Measurements from ENCODE around the gene EIF2B5. TPM values are rescaled to one million over a fixed set of nuclear protein-coding genes. Genes with fewer than 3 reads are reported as not detected.
"Not testable (repeated sequence)": the region's sequence is repeated elsewhere in the genome, so short reads cannot be mapped to it uniquely, and the experiment has no call there.

EIF2B5 gene
- total RNA-seq, 1 donor from 2014 or later, result 48.6 TPM

GRCh38 chr3:184145751-184146270 is 10.7 kb downstream of the EIF2B5 start:
- no peak for DNase-seq (ENCODE audit: low spot score)

DNA sequence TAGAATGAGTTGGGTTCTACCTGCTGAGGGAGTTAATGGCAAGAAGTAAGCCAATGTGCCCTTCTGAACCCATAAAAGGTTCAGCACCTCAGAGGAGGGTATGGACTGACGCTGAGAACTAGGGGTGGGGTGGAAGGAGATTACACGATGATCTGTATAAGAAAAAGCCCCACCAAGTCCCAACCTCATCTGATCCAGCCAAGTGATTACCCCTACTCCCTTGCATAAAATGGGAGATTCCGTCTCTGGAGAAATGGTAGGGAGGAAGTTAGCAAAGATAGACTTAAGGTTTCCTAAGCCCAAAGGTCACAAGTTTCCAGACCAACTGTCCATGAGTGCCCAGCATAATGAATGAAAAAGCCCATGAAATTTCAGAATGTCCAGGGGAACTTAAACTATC is 12.9 kb downstream of the EIF2B5 start:
- no peak for DNase-seq (ENCODE audit: low spot score)

DNA sequence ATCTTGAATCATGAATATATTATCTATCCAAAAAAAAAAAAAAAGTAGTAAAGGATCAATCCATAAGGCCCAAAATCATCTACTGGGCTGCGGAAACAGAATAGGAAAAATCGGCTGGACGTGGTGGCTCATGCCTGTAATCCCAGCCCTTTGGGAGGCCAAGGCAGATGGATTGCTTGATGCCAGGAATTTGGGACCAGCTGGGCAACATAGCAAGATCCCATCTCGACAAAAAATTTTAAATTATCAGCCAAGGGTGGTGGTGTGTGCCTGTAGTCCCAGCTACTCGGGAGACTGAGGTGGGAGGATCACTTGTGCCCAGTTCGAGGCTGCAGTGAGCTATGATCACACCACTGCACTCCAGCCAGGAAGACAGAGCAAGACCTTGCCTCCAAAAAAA is 14.0 kb downstream of the EIF2B5 start:
- no peak for DNase-seq (ENCODE audit: low spot score)

GRCh38 chr3:184149770-184150169 is 14.6 kb downstream of the EIF2B5 start:
- not testable (repeated sequence) for DNase-seq (ENCODE audit: low spot score)

DNA sequence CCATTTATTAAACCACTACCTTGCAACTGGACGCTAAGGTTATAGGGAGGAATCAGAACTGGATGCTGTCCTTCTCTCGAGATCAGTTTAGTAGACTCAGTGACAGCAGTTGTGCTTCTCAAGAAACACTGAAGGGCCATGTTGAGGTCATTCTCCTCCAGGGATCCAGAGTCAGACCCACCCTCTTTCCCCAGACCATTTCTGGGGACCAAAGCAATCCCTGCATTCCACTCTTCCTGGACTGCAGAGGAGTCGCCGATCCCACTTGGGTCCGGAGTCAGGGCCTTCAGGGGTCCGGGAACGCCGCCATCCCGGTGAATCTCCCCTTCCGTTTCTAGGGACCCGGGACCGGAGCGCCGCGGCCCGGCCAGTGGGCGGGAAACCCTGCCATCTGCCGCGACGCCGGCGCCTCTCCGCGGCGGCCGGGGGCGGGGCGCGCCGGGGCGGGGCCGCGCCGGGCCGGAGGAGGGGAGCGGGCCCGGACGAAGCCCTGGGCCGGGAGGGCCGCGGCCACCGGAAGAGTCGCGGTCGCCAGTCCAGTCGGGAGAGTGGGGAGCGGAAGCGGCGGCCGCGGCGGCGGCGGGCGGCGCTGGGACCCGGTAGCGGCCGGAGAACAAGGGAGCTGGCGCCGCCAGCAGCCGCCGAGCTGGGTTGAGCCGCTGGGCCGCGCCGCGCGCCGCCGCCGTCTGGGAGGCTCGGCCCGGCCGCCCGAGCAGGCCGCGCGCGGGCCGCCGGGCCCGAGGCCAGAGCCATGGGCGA is 19.9 kb downstream of the EIF2B5 start, which contains the start of gene DVL3:
Gene DVL3 (plus strand): TSS at position 493 of the 759 bp plus-strand sequence. CDS start 259 bp downstream, at position 752.
- DNase-seq (ENCODE audit: low spot score), result no peak

GRCh38 chr3:184155644-184156521 is 20.7 kb downstream of the EIF2B5 start:
- no peak for DNase-seq (ENCODE audit: low spot score)

DNA sequence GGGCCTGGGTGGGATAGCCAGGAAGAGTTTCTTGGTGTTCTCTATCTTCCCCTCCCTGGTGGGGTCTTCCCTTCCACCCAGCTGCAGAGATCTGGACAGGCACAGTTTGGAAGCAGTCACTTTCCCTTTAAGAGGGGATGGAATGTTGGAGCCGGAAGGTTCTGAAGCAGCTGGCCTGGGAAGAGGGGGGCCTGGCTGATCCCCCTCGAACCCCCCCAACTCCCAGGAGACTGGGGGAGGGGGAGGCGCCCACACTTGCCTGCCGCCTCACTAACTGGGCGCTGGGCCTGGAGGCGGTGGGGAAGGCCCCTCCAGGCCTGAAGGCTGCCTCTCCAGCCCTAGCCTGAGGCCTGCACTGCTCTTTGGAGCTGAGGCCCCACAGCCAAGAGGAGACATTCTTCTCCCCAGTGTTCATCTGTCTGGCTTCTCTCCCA is 21.4 kb downstream of the EIF2B5 start:
- no peak for DNase-seq (ENCODE audit: low spot score)

- DNase-seq (ENCODE audit: low spot score), result no peak
These were observed 22.0 kb downstream of the EIF2B5 start for GRCh38 chr3:184157206-184157605.

GRCh38 chr3:184158404-184158803 is 23.2 kb downstream of the EIF2B5 start:
- DNase-seq (ENCODE audit: low spot score), result no peak

DNA sequence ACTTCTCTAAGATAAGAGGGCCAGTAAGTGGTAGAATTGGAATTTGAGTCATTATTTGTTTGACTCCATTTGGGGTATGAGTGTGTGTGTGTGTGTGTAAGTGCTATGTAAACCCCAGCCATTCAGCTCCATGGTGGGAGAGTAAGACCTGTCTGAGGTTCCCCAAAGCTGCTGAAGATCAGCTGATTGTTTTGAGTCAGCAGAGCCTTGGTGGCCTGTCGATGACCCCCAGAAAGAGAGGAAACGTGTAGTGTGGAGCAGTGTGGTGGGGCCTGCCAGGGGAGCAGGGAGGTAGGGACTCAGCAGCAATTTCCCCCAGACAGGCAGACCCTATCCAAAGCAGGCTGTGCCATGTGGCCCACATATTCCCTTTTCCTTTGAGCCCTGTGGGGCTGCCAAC is 25.3 kb downstream of the EIF2B5 start:
- no peak for DNase-seq (ENCODE audit: low spot score)

- DNase-seq (ENCODE audit: low spot score), result not testable (repeated sequence)
These were observed 27.5 kb downstream of the EIF2B5 start for GRCh38 chr3:184162571-184163070.

- DNase-seq (ENCODE audit: low spot score), result no peak
These were observed 29.6 kb downstream of the EIF2B5 start for GRCh38 chr3:184164648-184165330.

GRCh38 chr3:184165543-184165942 is 30.4 kb downstream of the EIF2B5 start:
- DNase-seq (ENCODE audit: low spot score), result no peak

DNA sequence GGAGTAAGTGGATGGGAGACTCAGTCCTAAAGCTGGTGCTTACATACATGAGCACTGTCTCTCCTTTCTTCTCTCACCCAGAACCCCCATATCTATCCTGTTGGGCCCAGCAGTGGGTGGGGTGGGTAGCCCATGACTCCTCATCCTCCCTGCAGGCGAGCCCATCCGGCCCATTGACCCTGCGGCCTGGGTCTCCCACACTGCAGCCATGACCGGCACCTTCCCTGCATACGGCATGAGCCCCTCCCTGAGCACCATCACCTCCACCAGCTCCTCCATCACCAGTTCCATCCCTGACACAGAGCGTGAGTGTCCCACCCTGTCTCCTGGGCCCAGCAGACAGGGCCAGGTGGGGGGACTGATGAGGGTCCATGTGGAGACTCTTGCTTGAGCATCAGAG is 31.5 kb downstream of the EIF2B5 start:
- DNase-seq (ENCODE audit: low spot score), result no peak

DNA sequence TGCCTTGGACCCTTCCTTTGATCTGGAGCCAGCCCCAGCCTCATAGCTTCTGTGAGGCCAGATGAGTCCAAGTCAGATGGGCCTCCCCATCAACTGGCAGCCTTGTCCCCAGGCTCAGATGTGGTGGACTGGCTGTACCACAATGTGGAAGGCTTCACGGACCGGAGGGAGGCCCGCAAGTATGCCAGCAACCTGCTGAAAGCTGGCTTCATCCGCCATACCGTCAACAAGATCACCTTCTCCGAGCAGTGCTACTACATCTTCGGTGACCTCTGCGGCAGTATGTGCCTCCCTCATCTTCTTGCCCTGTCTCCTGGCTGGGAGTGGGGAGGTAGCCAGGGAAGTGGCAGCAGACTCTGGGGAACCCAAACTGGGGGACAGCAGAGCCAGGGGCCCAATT is 32.6 kb downstream of the EIF2B5 start:
- no peak for DNase-seq (ENCODE audit: low spot score)

DNA sequence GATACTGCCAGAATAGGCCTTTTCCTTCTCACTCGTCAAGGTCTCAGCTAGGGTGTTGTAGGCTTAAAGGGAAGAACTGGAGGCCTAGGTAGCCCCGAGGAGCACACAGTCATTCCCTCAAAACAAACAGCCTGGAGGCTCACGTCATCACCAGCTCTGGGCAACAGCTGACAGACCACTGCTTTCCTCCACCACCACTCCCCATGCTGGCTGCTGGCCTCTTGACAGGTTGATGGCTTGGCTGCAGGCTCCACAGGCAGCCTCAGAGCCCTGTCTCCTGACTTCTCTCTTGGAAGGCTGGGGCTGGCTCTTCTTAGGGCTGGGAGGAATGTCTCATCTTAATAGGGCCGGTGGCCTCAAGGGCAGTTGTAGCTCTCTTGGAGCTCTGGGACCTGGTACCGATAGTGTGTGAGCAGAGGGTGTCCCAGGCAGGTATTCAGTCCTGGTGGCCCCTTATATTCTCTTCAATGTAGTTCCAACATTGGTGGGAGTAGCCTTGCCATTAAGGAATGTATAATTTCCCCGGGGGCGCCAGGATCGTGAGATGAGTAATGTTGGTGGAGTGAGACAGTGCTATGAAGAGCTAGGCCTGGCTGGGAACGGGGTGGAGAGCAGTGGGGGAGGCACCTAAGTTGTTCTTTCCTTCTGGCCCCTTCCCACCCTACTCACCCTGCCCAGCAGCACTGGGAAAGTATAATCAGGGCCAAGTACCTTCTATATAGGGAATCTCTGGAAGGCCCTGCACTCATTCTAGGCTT is 33.4 kb downstream of the EIF2B5 start:
- DNase-seq (ENCODE audit: low spot score), result no peak

- DNase-seq (ENCODE audit: low spot score), result no peak
These were observed 35.0 kb downstream of the EIF2B5 start for GRCh38 chr3:184169896-184170875.

GRCh38 chr3:184171562-184171961 is 36.4 kb downstream of the EIF2B5 start:
- no peak for DNase-seq (ENCODE audit: low spot score)

DNA sequence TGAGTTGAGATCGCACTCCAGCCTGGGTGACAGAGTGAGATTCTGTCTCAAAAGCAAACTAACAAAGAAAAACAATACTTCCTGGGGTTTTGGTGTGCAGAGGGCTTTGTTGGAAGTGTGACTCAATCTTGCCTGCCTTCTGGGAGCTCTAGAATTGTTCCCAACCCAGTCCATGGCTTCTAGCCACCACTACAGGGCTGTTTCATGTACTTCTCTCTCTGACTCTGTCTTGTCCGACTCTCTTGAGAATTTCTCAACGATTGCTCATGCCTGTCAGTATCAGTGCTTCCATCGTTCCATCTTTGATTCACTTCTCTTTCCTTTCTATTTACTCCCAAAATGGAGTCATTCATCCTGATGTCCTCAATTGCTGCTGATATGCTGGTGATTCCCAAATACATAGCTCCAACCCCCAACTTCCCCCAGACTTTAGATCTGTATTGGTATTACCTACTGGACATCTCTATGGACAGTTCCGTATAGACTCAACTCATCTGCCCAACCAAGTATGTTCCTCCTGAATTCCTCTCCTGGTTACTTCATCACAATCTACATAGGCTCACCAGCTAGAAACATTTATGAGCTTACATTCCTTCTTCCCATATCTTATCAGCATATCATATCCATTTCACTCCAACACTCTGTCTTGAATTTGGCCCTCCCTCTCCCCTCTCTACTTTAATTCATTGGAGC is 37.7 kb downstream of the EIF2B5 start:
- no peak for DNase-seq (ENCODE audit: low spot score)

Measured in ureter (tissue), 1 donor.